CD4-positive, alpha-beta memory T cell (primary cell): Measurements from ENCODE around the gene AHI1. TPM values are rescaled to one million over a fixed set of nuclear protein-coding genes. Genes with fewer than 3 reads are reported as not detected.

Experiments
- CTCF ChIA-PET: fragments of 350-600 bp; sonication (Branson Sonifier 250); formaldehyde crosslinking; loops from one replicate; lab custom pipeline; 2021; ENCODE audit warnings: inconsistent platforms; ENCODE audit not compliant: partially characterized antibody; lab: Charles Lee
- POLR2A ChIA-PET: fragments of 350-600 bp; sonication (Branson Sonifier 250); formaldehyde crosslinking; loops from one replicate; lab custom pipeline; 2021; ENCODE audit not compliant: partially characterized antibody; lab: Charles Lee
- DNase-seq, 5 donors: peaks; one replicate each; pipeline versions ENCODE4 v3.0.0 to v3.0.0-alpha.2; 2020 to 2022; ENCODE audit warnings: mixed read lengths in 1 of 5
- H3K27ac ChIP-seq: one replicate; pipeline ENCODE4 v1.7.0; 2013; ENCODE audit warnings: low read depth, low read length
- H3K27me3 ChIP-seq: 2 replicates; pipeline ENCODE4 v1.7.0; 2013; ENCODE audit warnings: mild to moderate bottlenecking, low read length, moderate library complexity; ENCODE audit not compliant: insufficient read depth
- H3K36me3 ChIP-seq: 2 replicates; pipeline ENCODE4 v1.7.0; 2013; ENCODE audit warnings: mild to moderate bottlenecking, low read length, moderate library complexity; ENCODE audit not compliant: insufficient read depth
- H3K4me1 ChIP-seq: 2 replicates; pipeline ENCODE4 v1.7.0; 2013; ENCODE audit warnings: mild to moderate bottlenecking, low read length, moderate library complexity; ENCODE audit not compliant: insufficient read depth
- H3K4me3 ChIP-seq, 2 donors: one replicate each; pipeline ENCODE4 v1.7.0; 2013; ENCODE audit warnings: low read length in 2 of 2, mild to moderate bottlenecking in 1 of 2
- H3K9me3 ChIP-seq, 2 donors: one replicate each; pipeline ENCODE4 v1.7.0; 2013; ENCODE audit warnings: low read length in 2 of 2, control low read depth in 1 of 2; ENCODE audit not compliant: control insufficient read depth in 1 of 2
- H3K27ac Mint-ChIP-seq, 7 donors: one replicate each; pipeline ENCODE4 v1.8.0; 2020 to 2021; ENCODE audit warnings: mixed read lengths in 7 of 7, mild to moderate bottlenecking in 6 of 7, inconsistent platforms in 3 of 7, moderate library complexity in 3 of 7
- H3K27me3 Mint-ChIP-seq, 2 donors: one replicate each; pipeline ENCODE4 v1.8.0; 2020 to 2021; ENCODE audit warnings: mixed read lengths in 2 of 2
- H3K36me3 Mint-ChIP-seq, 2 donors: one replicate each; pipeline ENCODE4 v1.8.0; 2020 to 2021; ENCODE audit warnings: mixed read lengths in 2 of 2, inconsistent platforms in 1 of 2, mild to moderate bottlenecking in 1 of 2
- H3K4me1 Mint-ChIP-seq, 4 donors: one replicate each; pipeline ENCODE4 v1.8.0; 2020 to 2021; ENCODE audit warnings: mixed read lengths in 4 of 4, mild to moderate bottlenecking in 1 of 4
- H3K4me3 Mint-ChIP-seq, 8 donors: one replicate each; pipeline ENCODE4 v1.8.0; 2020 to 2021; ENCODE audit warnings: mixed read lengths in 8 of 8, mild to moderate bottlenecking in 7 of 8, moderate library complexity in 6 of 8, inconsistent platforms in 3 of 8
- H3K9me3 Mint-ChIP-seq, 8 donors: one replicate each; pipeline ENCODE4 v1.8.0; 2020 to 2021; ENCODE audit warnings: mixed read lengths in 8 of 8, mild to moderate bottlenecking in 5 of 8, inconsistent platforms in 3 of 8, moderate library complexity in 1 of 8
- intact Hi-C: fragments of 100-400 bp; cut with micrococcal nuclease; formaldehyde crosslinking; loops from one replicate; pipeline ENCODE4 v1.15.1; 2023
- polyA plus RNA-seq, 2 donors: library from polyadenylated mRNA; unstranded; fragments of 300-500 nt; fragmentation: Illumina TruSeq; gene quantifications; one replicate each; pipeline ENCODE4 v1.2.3, GENCODE V29; 2021
- total RNA-seq, 2 experiments: library from RNA; stranded (reverse); gene quantifications; one replicate each; pipeline ENCODE4 v1.2.3, GENCODE V29; 2021

Gene AHI1
- total and polyA plus RNA-seq, 4 experiments from 2014 or later = 0.59 to 12.8 (median 9.2) TPM

GRCh38 chr6:135311446-135312200 is 185.9 kb downstream of the AHI1 start:
- Histone ChIP-seq H3K36me3 (no peaks in the 10 kb centered on the region), H3K27me3 (no peaks in the 10 kb centered on the region), H3K4me3 (no peak overlapping the region), H3K27ac (no peak overlapping the region), H3K4me1 (no peaks in the 10 kb centered on the region), H3K9me3 (no peaks in the 10 kb centered on the region)
- Mint-ChIP-seq H3K27me3 (no peaks in the 10 kb centered on the region), H3K36me3 (peaks cover 0 to 9% of the 10 kb centered on the region in 2 donors), H3K4me3 (no peak overlapping the region), H3K27ac (no peak overlapping the region), H3K9me3 (no peaks in the 10 kb centered on the region), H3K4me1 (no peaks in the 10 kb centered on the region)
- intact Hi-C loops = no loop called here
- no peak for DNase-seq
- CTCF ChIA-PET = no interaction called here
- POLR2A ChIA-PET = no interaction called here

- no peak overlapping the region for H3K27ac Mint-ChIP-seq
- no peaks in the 10 kb centered on the region for H3K4me1 Mint-ChIP-seq
- Histone ChIP-seq H3K4me3 (no peak overlapping the region), H3K4me1 (no peaks in the 10 kb centered on the region), H3K9me3 (no peaks in the 10 kb centered on the region), H3K27ac (no peak overlapping the region), H3K36me3 (no peaks in the 10 kb centered on the region), H3K27me3 (no peaks in the 10 kb centered on the region)
- DNase-seq = no peak
- H3K9me3 Mint-ChIP-seq = no peaks in the 10 kb centered on the region
- ChIA-PET CTCF (no interaction called here), POLR2A (no interaction called here)
- H3K27me3 Mint-ChIP-seq = no peaks in the 10 kb centered on the region
- intact Hi-C loops = no loop called here
- peaks cover 0 to 9% of the 10 kb centered on the region in 2 donors for H3K36me3 Mint-ChIP-seq
- no peak overlapping the region for H3K4me3 Mint-ChIP-seq
These were observed 187.2 kb downstream of the AHI1 start for GRCh38 chr6:135310291-135310690.

DNA sequence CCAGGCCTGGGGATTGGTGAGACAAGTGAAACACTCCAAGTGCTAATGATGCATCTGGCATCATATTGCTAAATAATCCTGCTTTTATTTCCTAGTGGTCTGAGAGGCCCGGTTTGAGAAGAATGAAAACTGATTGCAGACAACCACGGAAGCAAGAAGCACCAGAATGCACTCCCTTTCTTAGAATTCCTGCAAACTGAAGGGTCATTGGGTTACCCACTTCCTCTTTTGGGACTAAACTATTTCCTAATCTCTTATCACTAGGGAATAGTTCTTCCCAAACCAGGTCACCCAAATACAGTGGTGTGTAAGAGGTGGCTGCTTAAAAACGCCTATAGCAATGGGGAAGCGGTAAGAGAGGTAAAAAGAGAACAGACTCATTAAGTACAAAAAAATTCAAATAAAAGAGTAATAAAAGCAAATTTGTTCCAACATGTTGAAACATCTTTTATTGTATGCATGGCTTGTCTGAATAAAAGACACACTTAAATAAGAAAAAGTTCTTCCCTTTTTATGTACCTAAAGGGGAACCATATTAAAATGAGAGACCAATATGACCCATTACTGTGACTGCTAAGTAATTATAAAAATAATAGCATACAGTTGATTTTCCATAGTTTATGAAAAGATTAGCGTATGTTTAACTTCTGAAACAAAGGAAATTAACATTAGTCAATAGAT is 190.7 kb downstream of the AHI1 start:
- H3K36me3 ChIP-seq = no peaks in the 10 kb centered on the region
- POLR2A ChIA-PET = no interaction called here
- Mint-ChIP-seq H3K4me3 (no peak overlapping the region), H3K27me3 (no peaks in the 10 kb centered on the region), H3K9me3 (peaks cover 0 to 11% (median 0%) of the 10 kb centered on the region in 8 donors), H3K36me3 (peaks cover 0 to 25% of the 10 kb centered on the region in 2 donors), H3K4me1 (no peaks in the 10 kb centered on the region), H3K27ac (no peak overlapping the region)
- no peaks in the 10 kb centered on the region for H3K27me3 ChIP-seq
- H3K27ac ChIP-seq = no peak overlapping the region
- H3K9me3 ChIP-seq = no peaks in the 10 kb centered on the region
- intact Hi-C loops = no loop called here
- no peak overlapping the region for H3K4me3 ChIP-seq
- CTCF ChIA-PET = no interaction called here
- DNase-seq = no peak
- no peaks in the 10 kb centered on the region for H3K4me1 ChIP-seq

DNA sequence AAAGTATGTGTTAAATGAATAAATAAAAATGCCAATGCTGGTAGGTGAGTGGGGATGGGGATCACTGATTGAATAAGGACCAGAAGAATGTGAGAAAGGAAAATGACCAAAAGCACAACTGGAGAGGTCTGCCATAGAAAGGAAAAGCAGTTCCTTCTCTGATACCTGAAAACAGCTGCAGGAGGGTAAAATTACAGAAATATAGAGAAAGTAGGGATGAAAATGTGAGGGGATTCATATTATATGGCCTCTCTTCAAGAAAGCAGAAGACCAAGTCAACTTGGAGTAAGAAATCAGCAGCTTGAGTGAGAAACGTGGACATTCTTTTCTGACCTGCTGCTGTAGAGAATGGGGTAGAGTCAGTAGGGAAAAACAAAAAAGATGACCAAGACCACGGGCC is 191.4 kb downstream of the AHI1 start:
- Mint-ChIP-seq H3K27ac (no peak overlapping the region), H3K4me1 (no peaks in the 10 kb centered on the region), H3K27me3 (no peaks in the 10 kb centered on the region), H3K4me3 (no peak overlapping the region), H3K9me3 (peaks cover 0 to 12% (median 0%) of the 10 kb centered on the region in 8 donors), H3K36me3 (peaks cover 5 to 28% of the 10 kb centered on the region in 2 donors)
- intact Hi-C loops = no loop called here
- Histone ChIP-seq H3K4me3 (no peak overlapping the region), H3K9me3 (no peaks in the 10 kb centered on the region), H3K4me1 (no peaks in the 10 kb centered on the region), H3K27me3 (no peaks in the 10 kb centered on the region), H3K36me3 (no peaks in the 10 kb centered on the region), H3K27ac (no peak overlapping the region)
- CTCF ChIA-PET = no interaction called here
- DNase-seq = no peak
- POLR2A ChIA-PET = no interaction called here

DNA sequence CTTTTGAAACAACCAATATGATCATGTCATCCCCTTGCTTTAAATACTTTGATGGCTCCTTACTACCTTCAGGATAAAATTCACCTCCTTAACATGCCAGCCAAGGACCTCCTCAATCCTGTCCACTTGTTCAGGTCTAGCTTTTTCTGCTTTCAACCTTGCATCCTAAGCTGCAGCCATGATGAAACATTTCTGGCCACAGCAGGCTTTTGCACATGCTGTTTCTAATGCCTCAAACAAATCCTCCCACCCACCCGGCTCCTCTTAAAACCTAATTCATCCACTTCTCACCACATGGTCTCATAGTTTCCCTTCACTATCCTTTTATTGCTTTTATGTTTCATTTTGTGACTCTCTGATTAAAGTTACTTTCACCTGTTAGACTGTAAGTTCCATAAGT is 191.9 kb downstream of the AHI1 start:
- H3K27ac Mint-ChIP-seq = no peak overlapping the region
- no peak overlapping the region for H3K4me3 ChIP-seq
- H3K36me3 Mint-ChIP-seq = peaks cover 5 to 28% of the 10 kb centered on the region in 2 donors
- no peaks in the 10 kb centered on the region for H3K9me3 ChIP-seq
- H3K27me3 ChIP-seq = no peaks in the 10 kb centered on the region
- no peaks in the 10 kb centered on the region for H3K36me3 ChIP-seq
- no peak overlapping the region for H3K27ac ChIP-seq
- no peaks in the 10 kb centered on the region for H3K4me1 Mint-ChIP-seq
- ChIA-PET POLR2A (no interaction called here), CTCF (no interaction called here)
- DNase-seq = no peak
- no peak overlapping the region for H3K4me3 Mint-ChIP-seq
- H3K4me1 ChIP-seq = no peaks in the 10 kb centered on the region
- H3K27me3 Mint-ChIP-seq = no peaks in the 10 kb centered on the region
- H3K9me3 Mint-ChIP-seq = peaks cover 0 to 12% (median 0%) of the 10 kb centered on the region in 8 donors
- intact Hi-C loops = no loop called here

GRCh38 chr6:135304883-135305282 is 192.7 kb downstream of the AHI1 start:
- intact Hi-C loops = no loop called here
- CTCF ChIA-PET = no interaction called here
- Histone ChIP-seq H3K27ac (no peak overlapping the region), H3K36me3 (no peaks in the 10 kb centered on the region), H3K4me3 (no peak overlapping the region), H3K9me3 (no peaks in the 10 kb centered on the region), H3K27me3 (no peaks in the 10 kb centered on the region), H3K4me1 (no peaks in the 10 kb centered on the region)
- no peak for DNase-seq
- peaks cover 7 to 28% of the 10 kb centered on the region in 2 donors for H3K36me3 Mint-ChIP-seq
- peaks cover 0 to 12% (median 0%) of the 10 kb centered on the region in 8 donors for H3K9me3 Mint-ChIP-seq
- H3K27me3 Mint-ChIP-seq = no peaks in the 10 kb centered on the region
- H3K4me3 Mint-ChIP-seq = no peak overlapping the region
- POLR2A ChIA-PET = no interaction called here
- H3K4me1 Mint-ChIP-seq = no peaks in the 10 kb centered on the region
- no peak overlapping the region for H3K27ac Mint-ChIP-seq

DNA sequence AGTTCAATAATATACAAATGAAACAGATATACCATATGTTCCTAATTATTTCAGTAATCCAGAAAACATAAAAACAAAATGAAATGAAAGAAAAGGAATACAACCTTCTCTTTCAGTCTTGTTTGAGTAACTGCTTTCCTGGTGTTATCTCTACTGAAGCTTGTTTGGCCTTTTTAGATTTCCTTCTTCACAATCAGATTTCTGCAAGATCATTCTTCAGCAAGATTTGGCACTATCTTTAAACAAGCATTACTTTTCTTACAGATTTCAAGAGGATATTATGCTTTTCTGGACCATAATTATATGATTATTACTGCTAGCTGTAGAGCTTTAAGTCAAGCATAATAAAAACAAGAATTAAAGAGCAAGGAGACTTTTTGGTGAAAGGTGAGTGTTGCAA is 196.2 kb downstream of the AHI1 start:
- no peak for DNase-seq
- peaks cover 7 to 32% of the 10 kb centered on the region in 2 donors for H3K36me3 Mint-ChIP-seq
- CTCF ChIA-PET = no interaction called here
- peaks cover 0 to 12% (median under 1%) of the 10 kb centered on the region in 8 donors for H3K9me3 Mint-ChIP-seq
- no peak overlapping the region for H3K27ac ChIP-seq
- no peaks in the 10 kb centered on the region for H3K36me3 ChIP-seq
- H3K9me3 ChIP-seq = no peaks in the 10 kb centered on the region
- POLR2A ChIA-PET = no interaction called here
- no peak overlapping the region for H3K4me3 Mint-ChIP-seq
- H3K27ac Mint-ChIP-seq = no peak overlapping the region
- intact Hi-C loops = no loop called here
- H3K27me3 ChIP-seq = no peaks in the 10 kb centered on the region
- no peaks in the 10 kb centered on the region for H3K4me1 Mint-ChIP-seq
- no peaks in the 10 kb centered on the region for H3K4me1 ChIP-seq
- no peak overlapping the region for H3K4me3 ChIP-seq
- H3K27me3 Mint-ChIP-seq = no peaks in the 10 kb centered on the region
